M059J (cell line): ENCODE results near the gene UBE2J2. TPM values are rescaled to one million over a fixed set of nuclear protein-coding genes. Genes with fewer than 3 reads are reported as not detected.
"Not testable (repeated sequence)": the region's sequence is repeated elsewhere in the genome, so short reads cannot be mapped to it uniquely, and the experiment has no call there.

Source experiments
- DNase-seq: peaks from one replicate; pipeline ENCODE4 v3.0.0-alpha.2; 2012; ENCODE audit warnings: low read depth
- total RNA-seq: library from RNA; depleted of rRNA; stranded (reverse); fragments of >200 nt; shearing (Covaris generic); gene quantifications from 2 replicates; pipeline ENCODE4 v1.2.3, GENCODE V29; 2014; rRNA removed

UBE2J2 gene
- 42.8 and 59.5 TPM in 2 replicates for total RNA-seq

GRCh38 chr1:1273512-1274298 is at the start of gene UBE2J2:
TSS of gene UBE2J2 (minus strand) at chr1:1273854. CDS start at chr1:1267992, 5,862 bp downstream.
- peak; percentile 79 for DNase-seq

GRCh38 chr1:1322952-1323351 is 49.3 kb upstream of the UBE2J2 start:
- DNase-seq = no peak

GRCh38 chr1:1322418-1322817 is 48.8 kb upstream of the UBE2J2 start:
- no peak for DNase-seq

- no peak for DNase-seq
Measured at GRCh38 chr1:1321477-1321876, 47.8 kb upstream of the UBE2J2 start.

- no peak for DNase-seq
Measured at GRCh38 chr1:1320666-1321448, 47.2 kb upstream of the UBE2J2 start.

- no peak for DNase-seq
Measured at GRCh38 chr1:1319646-1319941, 45.9 kb upstream of the UBE2J2 start.

- DNase-seq = no peak
Measured at GRCh38 chr1:1318777-1319645, 45.4 kb upstream of the UBE2J2 start.

GRCh38 chr1:1318131-1318652 is 44.5 kb upstream of the UBE2J2 start:
- peak; percentile 98 for DNase-seq

GRCh38 chr1:1317420-1317819 is 43.8 kb upstream of the UBE2J2 start:
- DNase-seq = no peak

GRCh38 chr1:1316199-1316598 is 42.5 kb upstream of the UBE2J2 start:
- DNase-seq = not testable (repeated sequence)

GRCh38 chr1:1315435-1315954 is 41.8 kb upstream of the UBE2J2 start:
- DNase-seq = no peak

- no peak for DNase-seq
Measured at GRCh38 chr1:1314678-1315335, 41.2 kb upstream of the UBE2J2 start.

- DNase-seq = no peak
Measured at GRCh38 chr1:1314237-1314586, 40.6 kb upstream of the UBE2J2 start.

- no peak for DNase-seq
Measured at GRCh38 chr1:1313500-1314236, 40.0 kb upstream of the UBE2J2 start.

GRCh38 chr1:1312450-1313314 is 39.0 kb upstream of the UBE2J2 start:
- no peak for DNase-seq

- DNase-seq = no peak
Measured at GRCh38 chr1:1311107-1312104, 37.8 kb upstream of the UBE2J2 start.

- DNase-seq = no peak
Measured at GRCh38 chr1:1310476-1311053, 36.9 kb upstream of the UBE2J2 start.

- no peak for DNase-seq
Measured at GRCh38 chr1:1310109-1310385, 36.4 kb upstream of the UBE2J2 start.
